Parathyroid adenoma (tissue), 2 donors: ENCODE measurements around the gene KCNB1.

Experiments
- H2AFZ ChIP-seq: fragments of 300-600 bp; sonication (generic); one replicate; pipeline ENCODE4 v1.7.0; 2017; ENCODE audit warnings: antibody characterized with exemption, mild to moderate bottlenecking
- H3K27ac ChIP-seq: fragments of 300-600 bp; sonication (generic); one replicate; pipeline ENCODE4 v1.7.0; 2017
- H3K27me3 ChIP-seq: fragments of 300-600 bp; sonication (generic); one replicate; pipeline ENCODE4 v1.7.0; 2017; ENCODE audit warnings: low read length; ENCODE audit not compliant: control insufficient read depth, insufficient read depth
- H3K36me3 ChIP-seq: fragments of 300-600 bp; sonication (generic); one replicate; pipeline ENCODE4 v1.7.0; 2017; ENCODE audit warnings: low read length; ENCODE audit not compliant: control insufficient read depth, insufficient read depth
- H3K4me1 ChIP-seq: fragments of 300-600 bp; sonication (generic); one replicate; pipeline ENCODE4 v1.7.0; 2017; ENCODE audit warnings: control low read depth
- H3K4me2 ChIP-seq: fragments of 300-600 bp; sonication (generic); one replicate; pipeline ENCODE4 v1.7.0; 2017; ENCODE audit warnings: low read length
- H3K4me3 ChIP-seq: fragments of 300-600 bp; sonication (generic); one replicate; pipeline ENCODE4 v1.7.0; 2017; ENCODE audit warnings: low read depth, low read length
- H3K79me2 ChIP-seq: fragments of 300-600 bp; sonication (generic); one replicate; pipeline ENCODE4 v1.7.0; 2017; ENCODE audit warnings: control low read depth
- H3K9ac ChIP-seq: fragments of 300-600 bp; sonication (generic); one replicate; pipeline ENCODE4 v1.7.0; 2017; ENCODE audit warnings: mild to moderate bottlenecking
- H3K9me3 ChIP-seq: fragments of 300-600 bp; sonication (generic); one replicate; pipeline ENCODE4 v1.7.0; 2017; ENCODE audit warnings: low read length; ENCODE audit not compliant: control insufficient read depth
- CTCF ChIP-seq: fragments of 300-600 bp; sonication (generic); IDR thresholded peaks from one replicate; pipeline ENCODE4 v1.7.0; 2017; ENCODE audit warnings: antibody characterized with exemption, mild to moderate bottlenecking
- donor health status: primary hyperparathyroidism.

KCNB1 gene

GRCh38 chr20:49338061-49338460 is 144.4 kb downstream of the KCNB1 start:
- no peak for TF ChIP-seq CTCF
- H3K4me2 ChIP-seq, result no peak overlapping the region
- H3K79me2 ChIP-seq, result no peaks in the 10 kb centered on the region
- H3K36me3 ChIP-seq, result no peaks in the 10 kb centered on the region
- H2AFZ ChIP-seq, result no peak overlapping the region
- H3K27ac ChIP-seq, result no peak overlapping the region
- no peaks in the 10 kb centered on the region for H3K4me1 ChIP-seq
- H3K27me3 ChIP-seq, result no peaks in the 10 kb centered on the region
- no peaks in the 10 kb centered on the region for H3K9me3 ChIP-seq
- no peak overlapping the region for H3K4me3 ChIP-seq
- no peak overlapping the region for H3K9ac ChIP-seq

DNA sequence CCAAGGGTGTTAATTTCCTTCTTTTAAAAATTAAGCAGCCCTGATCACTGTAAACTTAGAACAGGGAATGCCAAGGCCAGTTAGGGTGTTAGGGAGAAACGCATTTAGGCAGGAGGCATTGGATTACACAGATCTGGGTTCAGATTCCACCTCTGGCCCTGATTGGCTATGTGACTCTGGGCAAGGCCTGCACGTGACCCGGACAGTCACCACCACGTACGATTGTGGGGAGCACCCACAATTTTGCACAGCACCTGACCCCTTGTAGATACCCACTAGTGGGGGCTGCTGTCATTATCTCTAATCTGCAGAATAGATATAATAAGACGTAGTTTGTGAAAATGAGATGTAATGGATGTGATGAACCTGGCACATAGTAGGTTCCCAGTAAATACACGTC is 145.1 kb downstream of the KCNB1 start:
- Histone ChIP-seq H3K27me3 (no peaks in the 10 kb centered on the region), H3K79me2 (no peaks in the 10 kb centered on the region), H3K9ac (no peak overlapping the region), H2AFZ (no peak overlapping the region), H3K36me3 (no peaks in the 10 kb centered on the region), H3K4me3 (no peak overlapping the region), H3K9me3 (no peaks in the 10 kb centered on the region), H3K4me1 (no peaks in the 10 kb centered on the region), H3K4me2 (no peak overlapping the region), H3K27ac (no peak overlapping the region)
- no peak for TF ChIP-seq CTCF

GRCh38 chr20:49336786-49337185 is 145.7 kb downstream of the KCNB1 start:
- no peaks in the 10 kb centered on the region for H3K9me3 ChIP-seq
- no peak overlapping the region for H3K9ac ChIP-seq
- TF ChIP-seq CTCF, result no peak
- no peak overlapping the region for H3K4me3 ChIP-seq
- no peaks in the 10 kb centered on the region for H3K79me2 ChIP-seq
- no peaks in the 10 kb centered on the region for H3K27me3 ChIP-seq
- no peak overlapping the region for H3K4me2 ChIP-seq
- no peaks in the 10 kb centered on the region for H3K36me3 ChIP-seq
- H2AFZ ChIP-seq, result no peak overlapping the region
- H3K4me1 ChIP-seq, result no peaks in the 10 kb centered on the region
- H3K27ac ChIP-seq, result no peak overlapping the region

- Histone ChIP-seq H3K4me3 (no peak overlapping the region), H3K79me2 (no peaks in the 10 kb centered on the region), H3K27ac (no peak overlapping the region), H3K9ac (no peak overlapping the region), H3K4me1 (no peaks in the 10 kb centered on the region), H3K4me2 (no peak overlapping the region), H3K27me3 (no peaks in the 10 kb centered on the region), H2AFZ (no peak overlapping the region), H3K36me3 (no peaks in the 10 kb centered on the region), H3K9me3 (no peaks in the 10 kb centered on the region)
- no peak for TF ChIP-seq CTCF
These were observed 147.0 kb downstream of the KCNB1 start for GRCh38 chr20:49335476-49335875.

GRCh38 chr20:49330701-49331615 is 151.5 kb downstream of the KCNB1 start:
- Histone ChIP-seq H3K4me3 (no peak overlapping the region), H3K4me1 (no peaks in the 10 kb centered on the region), H3K4me2 (no peak overlapping the region), H3K79me2 (no peaks in the 10 kb centered on the region), H3K27ac (no peak overlapping the region), H3K9ac (no peak overlapping the region), H2AFZ (no peak overlapping the region), H3K36me3 (no peaks in the 10 kb centered on the region), H3K9me3 (no peaks in the 10 kb centered on the region), H3K27me3 (no peaks in the 10 kb centered on the region)
- TF ChIP-seq CTCF, result no peak
